Posterior cingulate gyrus (tissue), 11 donors: ENCODE measurements around the gene SCAMP2.

Experiments used
- DNase-seq, 10 donors: peaks; one replicate each; pipeline versions ENCODE4 v3.0.0 to v3.0.0-alpha.2; 2020 to 2021; ENCODE audit warnings: mixed read lengths in 3 of 10
- intact Hi-C: fragments of 100-400 bp; cut with DNase I; formaldehyde crosslinking; loops from one replicate; pipeline ENCODE4 v1.15.1; 2023

Gene SCAMP2

GRCh38 chr15:74842581-74843444, 30.4 kb downstream of the SCAMP2 start, which contains the start of gene ULK3:
TSS of gene ULK3 (minus strand) at chr15:74843156. CDS start at chr15:74843105, 51 bp downstream.
- intact Hi-C loops: loop anchor here (2.0 to 5.0 kb wide), 3 partner anchors 30 to 64 kb away; partner anchors contain the start of genes CSK, FAM219B and SCAMP2
- peak; percentile 86 to 99 (median 92) for DNase-seq

DNA sequence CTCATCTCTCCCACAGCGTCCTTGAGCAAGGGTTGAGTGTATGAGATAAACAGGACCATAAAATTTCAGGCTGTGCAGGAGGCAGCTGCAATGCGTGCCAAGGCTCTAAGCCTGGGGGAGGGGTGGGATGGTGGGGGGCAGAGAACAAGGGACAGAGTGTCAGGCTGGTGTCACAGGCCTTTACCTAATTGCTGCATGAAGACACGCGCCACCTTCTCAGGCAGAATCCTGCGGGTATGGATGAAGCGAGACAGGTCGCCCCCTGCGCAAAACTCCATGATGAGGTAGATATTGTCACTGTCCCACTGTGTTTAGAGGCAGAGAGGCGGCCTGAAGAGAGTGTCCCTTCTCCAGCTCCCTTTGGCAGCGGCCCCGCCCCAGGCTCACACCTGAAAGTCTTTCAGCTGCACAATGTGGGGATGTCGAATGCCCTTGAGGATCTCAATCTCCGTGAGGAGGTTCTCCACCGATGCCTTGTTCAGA, 31.2 kb downstream of the SCAMP2 start:
- no peak for DNase-seq
- intact Hi-C loops: loop anchor here (2.0 to 5.0 kb wide), 3 partner anchors 31 to 65 kb away; partner anchors contain the start of genes CSK, FAM219B and SCAMP2

GRCh38 chr15:74840851-74841775, 32.1 kb downstream of the SCAMP2 start:
- DNase-seq: no peak
- intact Hi-C loops: loop anchor here (5.0 kb wide), 1 partner anchor 59 kb away; the partner anchor contains the start of gene CSK

DNA sequence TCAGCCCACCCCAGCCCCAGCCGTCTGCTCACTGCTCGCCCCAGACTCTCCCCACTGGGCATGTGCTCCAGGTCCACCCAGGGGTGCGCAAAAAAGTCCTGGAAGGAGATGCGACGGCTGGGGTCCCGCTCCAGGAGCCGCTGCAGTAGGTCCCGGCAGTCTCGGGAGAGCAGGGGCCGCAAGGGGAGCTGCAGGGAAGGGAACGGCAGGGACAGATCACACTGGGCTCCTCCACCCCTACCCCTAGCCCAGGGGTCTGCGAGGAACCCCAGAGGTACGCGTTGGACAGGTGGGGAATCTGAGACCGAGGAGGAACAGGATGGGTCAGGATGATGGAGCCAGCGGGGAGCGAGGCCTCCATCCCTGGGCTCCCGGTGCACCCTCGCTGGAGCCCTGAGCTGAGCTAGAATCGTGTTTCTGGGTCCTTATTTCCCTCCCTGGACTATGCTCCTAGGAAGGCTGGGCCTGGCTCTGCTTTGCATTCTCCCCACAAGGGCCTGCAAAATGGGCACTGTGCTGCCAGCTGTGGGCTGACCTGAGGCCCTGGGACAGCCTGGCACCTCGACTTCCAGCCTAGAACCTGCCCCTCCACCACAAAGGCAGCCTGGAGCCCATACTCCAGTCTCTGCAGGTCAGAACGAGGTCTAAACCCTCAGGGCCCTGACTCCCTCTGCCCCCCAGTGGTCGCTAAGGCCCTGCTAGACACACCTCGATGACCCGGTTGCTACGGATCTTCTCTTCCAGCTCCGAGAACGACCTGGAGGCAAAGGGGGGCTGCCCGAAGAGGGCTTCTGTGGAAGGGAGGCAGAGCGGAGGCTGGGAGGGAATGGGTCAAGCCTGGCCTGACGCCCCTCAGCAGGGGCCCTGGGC, 33.4 kb downstream of the SCAMP2 start:
- intact Hi-C loops: loop anchor here (5.0 kb wide), 2 partner anchors 57 to 67 kb away; partner anchors contain the start of gene CSK
- no peak for DNase-seq

- intact Hi-C loops: loop anchor here (5.0 kb wide), 1 partner anchor 67 kb away; no protein-coding TSS in a partner anchor
- no peak for DNase-seq
These were observed 34.2 kb downstream of the SCAMP2 start for GRCh38 chr15:74838746-74839525.

DNA sequence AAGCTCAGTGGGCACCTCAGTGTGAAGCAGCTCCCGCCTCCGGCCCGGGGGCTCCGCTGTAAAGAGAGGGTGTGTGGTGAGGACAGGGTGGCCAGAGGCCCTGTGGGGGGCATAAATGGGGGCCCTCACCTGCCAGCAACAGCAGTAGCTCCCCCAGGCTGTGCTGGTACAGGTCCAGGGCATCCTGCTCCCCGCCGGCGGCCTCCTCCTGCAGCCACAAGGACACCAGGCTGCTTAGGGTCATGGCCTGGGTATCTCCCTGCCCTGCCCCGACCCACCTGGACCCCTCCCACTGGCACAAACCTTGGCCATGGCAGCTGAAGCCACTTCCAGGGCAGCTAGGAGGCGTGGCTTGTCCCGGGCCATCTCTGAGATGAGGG, 35.0 kb downstream of the SCAMP2 start:
- intact Hi-C loops: loop anchor here (5.0 kb wide), 1 partner anchor 66 kb away; no protein-coding TSS in a partner anchor
- no peak for DNase-seq

DNA sequence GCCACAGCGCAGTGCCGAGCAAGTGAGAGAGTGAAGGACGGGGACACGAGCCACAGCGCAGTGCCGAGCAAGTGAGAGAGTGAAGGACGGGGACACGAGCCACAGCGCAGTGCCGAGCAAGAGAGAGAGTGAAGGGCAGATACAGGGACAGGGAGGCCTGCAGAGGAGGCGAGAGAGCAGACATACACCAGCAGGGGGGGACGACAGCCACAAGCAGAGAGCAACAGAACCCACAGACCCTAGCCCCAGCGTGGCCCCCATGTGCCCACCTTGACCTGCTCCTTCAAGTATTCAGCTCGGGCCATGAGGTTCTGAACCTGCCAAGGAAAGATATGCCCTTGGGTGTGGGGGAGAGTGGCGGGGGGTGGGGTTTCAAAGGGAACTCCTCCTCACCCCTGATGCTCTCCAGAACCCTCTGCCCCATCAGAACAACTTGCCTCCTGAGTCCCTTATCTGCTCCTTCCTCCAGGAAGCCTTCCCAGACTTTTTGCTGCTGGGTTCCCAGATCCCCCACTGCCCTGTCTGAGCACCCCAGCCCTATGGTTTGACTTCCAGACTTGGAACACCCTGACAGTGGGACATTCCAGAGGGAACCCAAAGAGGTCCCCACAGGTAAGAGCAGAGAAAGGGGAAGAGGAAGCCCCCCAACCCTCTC, 35.6 kb downstream of the SCAMP2 start:
- intact Hi-C loops: loop anchor here (5.0 kb wide), 1 partner anchor 65 kb away; no protein-coding TSS in a partner anchor

GRCh38 chr15:74836846-74837245, 36.3 kb downstream of the SCAMP2 start:
- intact Hi-C loops: loop anchor here (5.0 kb wide), 1 partner anchor 65 kb away; no protein-coding TSS in a partner anchor
- DNase-seq: no peak

More for the DNA sequence above, 35.6 kb downstream of the SCAMP2 start:
- no peak for DNase-seq

- intact Hi-C loops: loop anchor here (5.0 kb wide), 1 partner anchor 63 kb away; no protein-coding TSS in a partner anchor
- peak in 7 of 10 donors; percentile 49 to 90 (median 54) for DNase-seq
These were observed 37.8 kb downstream of the SCAMP2 start for GRCh38 chr15:74835312-74835823.

- intact Hi-C loops: no loop called here
- peak in 6 of 10 donors; percentile 27 to 92 (median 74) for DNase-seq
These were observed 39.6 kb downstream of the SCAMP2 start for GRCh38 chr15:74833376-74834107.

DNA sequence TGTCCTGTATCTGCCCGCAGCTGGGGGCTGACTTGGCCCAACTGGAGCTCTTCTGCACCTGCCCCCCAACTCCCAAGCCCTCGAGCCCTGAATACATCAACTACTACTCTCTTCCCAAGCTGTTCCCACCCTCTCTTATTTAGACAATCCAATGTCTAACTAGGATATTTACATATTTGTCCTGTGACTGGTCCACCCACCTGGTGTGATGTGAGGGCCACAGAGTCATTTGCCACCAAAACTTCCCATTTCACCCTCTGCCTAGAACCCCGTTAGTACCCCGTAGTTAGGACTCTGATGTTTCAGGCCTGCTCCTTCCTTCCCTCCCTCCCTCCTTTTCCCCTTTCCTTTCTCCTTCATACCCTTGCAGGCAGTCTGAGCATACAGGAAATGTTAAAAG, 40.3 kb downstream of the SCAMP2 start:
- no peak for DNase-seq
- intact Hi-C loops: no loop called here

- no peak for DNase-seq
- intact Hi-C loops: no loop called here
These were observed 41.2 kb downstream of the SCAMP2 start for GRCh38 chr15:74831813-74832495.

DNA sequence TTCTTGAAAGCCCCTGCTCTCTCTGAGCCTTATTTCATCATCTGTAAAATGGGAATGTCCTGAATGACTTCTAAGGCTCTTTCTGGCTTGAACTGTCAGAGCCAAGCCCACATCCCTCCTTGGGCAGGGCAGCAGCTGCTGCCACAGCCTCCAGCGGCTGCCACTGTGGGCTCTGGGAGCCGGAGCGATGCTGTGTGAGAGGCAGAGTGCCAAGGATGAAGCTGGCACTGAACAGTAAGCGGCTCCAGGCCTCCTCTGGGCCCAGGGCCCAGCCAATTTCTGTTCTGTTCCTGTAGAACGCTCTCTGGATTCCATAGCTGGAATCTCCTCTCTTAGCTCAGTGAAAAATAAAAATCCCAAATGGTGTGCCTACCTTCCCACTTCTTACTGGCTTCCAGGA, 42.3 kb downstream of the SCAMP2 start:
- DNase-seq: peak; percentile 56 to 96 (median 77)
- intact Hi-C loops: no loop called here

GRCh38 chr15:74829991-74830390, 43.2 kb downstream of the SCAMP2 start:
- no peak for DNase-seq
- intact Hi-C loops: no loop called here

GRCh38 chr15:74829486-74829885, 43.7 kb downstream of the SCAMP2 start:
- intact Hi-C loops: no loop called here

DNA sequence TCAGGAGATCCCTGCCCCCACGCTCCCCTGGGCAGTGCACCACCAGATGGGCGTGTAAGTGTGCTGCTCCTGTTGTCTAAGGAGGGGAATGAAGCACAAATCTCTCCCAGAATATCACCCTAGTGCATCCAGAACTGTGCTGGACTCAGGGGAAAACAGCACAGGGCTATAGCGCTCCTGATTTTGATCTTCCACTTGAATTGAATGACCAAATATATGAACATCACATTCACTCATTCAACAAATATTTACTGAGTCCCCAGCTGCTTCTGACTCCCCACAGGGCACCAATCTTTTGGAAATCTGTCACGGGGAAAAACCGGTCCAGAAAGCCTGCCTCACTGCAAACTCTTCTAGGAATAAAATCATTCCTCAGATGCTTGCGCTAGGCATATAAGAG, 44.3 kb downstream of the SCAMP2 start:
- intact Hi-C loops: no loop called here

More at GRCh38 chr15:74829486-74829885, 43.7 kb downstream of the SCAMP2 start:
- no peak for DNase-seq

More for the DNA sequence above, 44.3 kb downstream of the SCAMP2 start:
- DNase-seq: no peak
